ENCODE results near the gene ZNF808.
"Not testable (repeated sequence)": the region's sequence is repeated elsewhere in the genome, so short reads cannot be mapped to it uniquely, and the experiment has no call there.

The ZNF808 gene

DNA sequence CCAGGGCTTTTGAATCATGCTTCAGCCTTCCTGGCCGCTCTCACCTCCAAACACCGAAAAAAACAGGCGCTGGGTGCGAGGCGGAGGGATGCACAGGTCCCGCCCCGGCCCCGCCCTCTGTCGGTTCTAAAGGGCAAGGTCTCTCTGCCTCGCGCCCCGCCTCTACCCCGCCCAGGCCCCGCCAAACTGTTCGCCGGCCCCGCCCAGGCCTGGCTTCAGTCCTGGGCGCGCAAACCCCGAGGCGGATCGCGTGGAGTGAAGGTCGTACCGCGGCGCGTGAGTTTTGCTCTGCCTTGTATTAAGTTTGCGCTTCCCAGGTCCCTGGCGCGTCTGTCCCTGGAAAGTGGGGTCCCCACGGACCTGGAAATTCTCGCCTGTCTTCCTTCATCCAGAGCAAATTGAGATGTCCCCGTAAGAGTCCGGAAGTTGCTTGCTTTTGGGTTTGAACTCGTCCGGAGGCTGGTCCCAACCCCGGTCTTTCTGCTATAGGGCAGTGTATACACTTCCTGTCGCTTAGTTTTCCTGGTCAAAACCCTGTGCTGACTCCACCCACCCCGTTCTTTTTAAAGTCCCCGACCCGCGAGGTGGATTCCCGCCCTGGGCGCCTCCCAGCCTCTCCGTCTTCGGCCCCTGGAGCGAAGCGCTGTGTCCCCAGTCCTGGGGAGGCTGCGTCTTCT is 8.4 kb downstream of the ZNF808 start:
- peak in 48 of 51 donors; percentile 3 to 78 (median 42) for DNase-seq

DNA sequence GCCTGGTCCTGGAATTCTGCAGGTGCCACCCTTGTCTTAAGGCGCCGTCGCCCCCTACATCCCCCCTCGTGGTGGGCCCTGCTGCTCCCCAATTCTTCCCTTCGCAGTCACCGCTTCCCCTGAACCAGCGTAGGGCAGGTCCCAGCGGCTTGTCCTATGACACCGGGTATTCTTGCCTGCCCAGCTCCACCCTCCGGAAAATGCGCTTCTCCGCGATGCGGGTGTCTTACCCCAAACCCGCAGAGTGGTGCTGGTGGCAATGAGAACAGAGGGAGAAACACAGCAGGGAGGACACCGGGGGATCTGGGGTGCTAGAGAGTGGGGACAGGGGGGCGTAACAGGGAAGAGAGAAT is 9.0 kb downstream of the ZNF808 start:
- DNase-seq, result peak in 5 of 51 donors; percentile 1 to 23 (median 10)

DNA sequence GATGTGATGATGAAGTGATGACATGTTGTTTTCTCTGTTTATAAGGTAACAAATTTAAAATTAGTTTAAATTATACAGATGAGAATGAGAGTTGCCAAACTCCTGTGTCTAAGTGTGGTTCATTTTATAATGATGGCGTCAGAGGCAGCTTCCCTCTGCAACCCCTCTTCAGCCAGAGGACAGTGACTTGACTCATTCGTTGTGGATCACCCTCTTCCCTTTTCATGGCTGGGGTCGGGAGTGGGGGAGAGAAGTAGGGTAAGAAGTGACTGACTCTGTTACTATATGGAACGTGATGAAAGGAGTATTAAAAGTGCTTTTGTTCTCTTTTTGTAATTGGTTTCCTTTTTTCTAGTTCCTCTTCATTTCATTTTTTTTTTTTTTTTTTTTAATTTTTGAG is 11.3 kb downstream of the ZNF808 start:
- not testable (repeated sequence) for DNase-seq

DNA sequence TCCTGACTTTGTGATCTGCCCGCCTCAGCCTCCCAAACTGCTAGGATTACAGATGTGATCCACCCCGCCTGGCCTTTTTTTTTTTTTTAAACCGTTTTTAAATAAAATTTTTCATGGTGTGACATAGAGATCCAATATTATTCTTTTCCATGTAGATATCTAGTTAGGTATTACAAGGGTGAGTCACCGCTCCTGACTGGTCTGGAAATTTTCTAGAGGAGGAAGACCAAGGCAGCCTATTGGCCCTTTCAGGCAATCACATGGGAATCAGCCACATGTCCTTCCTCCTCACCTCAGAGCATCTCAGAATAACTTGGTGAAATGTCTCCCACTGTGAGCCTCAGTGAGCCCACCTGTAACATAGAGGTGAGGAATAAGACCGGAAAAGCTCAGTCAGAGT is 13.7 kb downstream of the ZNF808 start:
- not testable (repeated sequence) for DNase-seq

DNA sequence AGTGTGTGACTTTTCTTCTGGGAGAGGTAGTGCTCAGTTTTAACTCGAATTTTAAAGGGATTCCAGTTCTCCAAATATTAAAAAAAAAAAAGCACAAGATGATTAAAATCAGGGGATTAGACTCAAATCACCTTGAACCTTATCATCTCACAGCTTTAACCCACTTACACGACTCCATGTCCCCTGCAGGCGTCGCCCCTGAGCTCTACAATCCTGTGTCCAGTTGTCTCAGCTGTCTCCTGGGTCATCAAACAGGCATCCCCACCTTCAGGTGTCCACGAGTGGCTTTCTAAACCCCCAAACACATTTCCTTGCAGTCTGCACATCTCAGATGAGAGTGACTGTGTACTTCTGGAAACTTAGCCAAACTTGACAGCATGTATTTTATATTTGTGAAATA is 14.1 kb downstream of the ZNF808 start:
- DNase-seq, result no peak

DNA sequence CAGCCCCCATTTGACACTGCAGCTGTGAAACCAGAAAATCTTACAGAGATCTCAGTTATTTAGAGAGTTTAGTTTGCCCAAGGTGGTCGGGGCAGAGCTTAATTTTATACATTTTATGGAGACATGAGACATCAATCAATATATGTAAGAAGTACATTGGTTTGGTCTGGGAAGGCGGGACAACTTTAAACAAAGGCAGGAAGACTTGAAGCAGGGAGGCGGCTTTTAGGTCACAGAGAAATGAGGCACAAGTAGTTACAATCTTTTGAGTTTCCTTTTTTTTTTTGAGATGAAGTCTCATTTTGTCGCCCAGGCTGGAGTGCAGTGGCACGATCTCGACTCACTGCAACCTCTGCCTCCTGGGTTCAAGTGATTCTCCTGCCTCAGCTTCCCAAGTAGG is 15.1 kb downstream of the ZNF808 start:
- DNase-seq, result not testable (repeated sequence)

DNA sequence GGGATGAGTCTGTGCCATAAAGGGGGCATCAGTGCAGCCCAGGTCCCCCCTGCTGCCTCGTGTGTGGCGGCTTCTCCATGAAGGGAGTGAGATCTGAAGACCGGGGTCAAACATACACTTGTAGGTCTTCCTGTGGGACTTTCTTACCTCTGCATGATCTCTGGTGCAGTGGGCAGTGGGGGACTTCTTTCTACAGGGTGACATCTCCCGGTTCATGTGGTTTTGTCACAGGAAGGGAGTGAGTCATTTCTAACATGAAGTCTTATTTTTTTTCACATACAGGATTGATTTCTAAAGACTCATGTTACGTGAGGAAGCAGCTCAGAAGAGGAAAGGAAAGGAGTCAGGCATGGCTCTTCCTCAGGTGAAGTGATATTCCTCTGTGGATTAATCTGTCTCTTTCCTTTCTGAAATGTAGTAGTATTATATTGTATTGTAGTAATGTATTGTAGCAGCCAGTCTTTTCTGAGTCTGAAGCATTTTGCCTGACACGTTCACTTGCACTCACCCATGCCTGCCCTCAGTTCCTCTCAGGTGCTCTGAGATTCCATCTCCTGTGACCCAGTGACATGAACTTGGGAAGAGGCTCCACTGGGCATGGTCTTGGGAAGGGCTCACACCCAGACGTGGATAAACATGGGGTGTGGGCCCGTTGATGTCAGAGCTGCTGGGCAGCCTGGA is 15.7 kb downstream of the ZNF808 start:
- no peak for DNase-seq

DNA sequence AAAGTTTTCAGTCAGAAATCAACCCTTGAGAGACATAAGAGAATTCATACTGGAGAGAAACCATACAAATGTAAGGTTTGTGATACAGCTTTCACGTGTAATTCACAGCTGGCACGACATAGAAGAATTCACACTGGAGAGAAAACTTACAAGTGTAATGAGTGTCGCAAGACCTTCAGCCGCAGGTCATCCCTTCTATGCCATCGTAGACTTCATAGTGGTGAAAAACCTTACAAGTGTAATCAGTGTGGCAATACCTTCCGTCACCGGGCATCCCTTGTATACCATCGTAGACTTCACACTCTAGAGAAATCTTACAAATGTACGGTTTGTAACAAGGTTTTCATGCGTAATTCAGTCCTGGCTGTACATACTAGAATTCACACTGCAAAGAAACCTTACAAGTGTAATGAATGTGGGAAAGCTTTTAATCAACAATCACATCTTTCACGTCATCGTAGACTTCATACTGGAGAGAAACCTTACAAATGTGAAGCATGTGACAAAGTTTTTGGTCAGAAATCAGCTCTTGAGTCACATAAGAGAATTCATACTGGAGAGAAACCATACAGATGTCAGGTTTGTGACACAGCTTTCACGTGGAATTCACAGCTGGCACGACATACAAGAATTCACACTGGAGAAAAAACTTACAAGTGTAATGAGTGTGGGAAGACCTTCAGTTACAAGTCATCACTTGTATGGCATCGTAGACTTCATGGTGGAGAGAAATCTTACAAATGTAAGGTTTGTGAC is 26.9 kb downstream of the ZNF808 start:
- no peak for DNase-seq

DNA sequence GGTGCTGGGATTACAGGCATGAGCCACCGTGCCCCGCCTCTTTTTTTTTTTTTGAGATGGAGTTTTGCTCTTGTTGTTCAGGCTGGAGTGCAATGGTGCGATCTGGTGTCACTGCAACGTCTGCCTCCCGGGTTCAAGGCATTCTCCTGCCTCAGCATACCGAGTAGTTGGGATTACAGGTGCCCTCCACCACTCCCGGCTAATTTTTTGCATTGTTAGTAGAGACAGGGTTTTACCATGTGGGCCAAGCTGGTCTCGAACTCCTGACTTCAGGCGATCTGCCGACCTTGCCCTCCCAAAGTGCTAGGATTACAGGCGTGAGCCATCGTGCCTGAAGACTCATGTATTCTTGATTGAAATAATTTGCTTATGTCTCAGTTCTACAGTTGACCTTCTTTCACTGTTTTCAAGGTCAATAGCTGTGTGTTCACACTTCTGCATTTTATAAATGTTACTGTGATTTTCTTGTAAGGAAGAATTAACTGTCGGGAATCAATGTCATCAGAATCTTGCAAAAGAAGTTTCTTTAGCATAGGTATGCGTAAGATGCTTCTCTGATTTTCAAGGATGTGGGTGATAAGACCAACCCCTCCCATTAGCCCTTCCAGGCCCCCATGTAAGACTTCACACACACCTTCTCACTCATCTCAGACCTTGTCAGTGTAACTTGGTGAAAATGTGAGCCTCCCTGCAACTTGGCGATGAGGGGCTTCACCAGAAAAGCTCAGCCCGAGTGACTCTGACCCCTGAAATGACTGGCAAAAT is 29.9 kb downstream of the ZNF808 start:
- no peak for DNase-seq

DNA sequence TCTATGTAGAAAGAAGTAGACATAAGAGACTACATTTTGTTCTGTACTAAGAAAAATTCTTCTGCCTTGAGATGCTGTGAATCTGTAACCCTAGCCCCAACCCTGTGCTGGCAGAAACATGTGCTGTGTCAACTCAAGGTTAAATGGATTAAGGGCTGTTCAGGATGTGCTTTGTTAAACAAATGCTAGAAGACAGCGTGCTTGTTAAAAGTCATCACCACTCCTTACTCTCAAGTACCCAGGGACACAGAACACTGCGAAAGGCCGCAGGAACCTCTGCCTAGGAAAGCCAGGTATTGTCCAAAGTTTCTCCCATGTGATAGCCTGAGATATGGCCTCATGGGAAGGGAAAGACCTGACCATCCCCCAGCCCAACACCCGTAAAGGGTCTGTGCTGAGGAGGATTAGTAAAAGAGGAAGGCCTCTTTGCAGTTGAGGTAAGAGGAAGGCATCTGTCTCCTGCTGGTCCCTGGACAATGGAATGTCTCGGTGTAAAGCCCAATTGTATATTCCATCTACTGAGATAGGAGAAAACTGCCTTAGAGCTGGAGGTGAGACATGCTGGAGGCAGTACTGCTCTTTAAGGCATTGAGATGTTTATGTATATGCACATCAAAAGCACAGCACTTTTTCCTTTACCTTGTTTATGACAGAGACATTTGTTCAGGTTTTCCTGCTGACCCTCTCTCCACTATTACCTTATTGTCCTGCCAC is 31.4 kb downstream of the ZNF808 start:
- DNase-seq, result not testable (repeated sequence)

DNA sequence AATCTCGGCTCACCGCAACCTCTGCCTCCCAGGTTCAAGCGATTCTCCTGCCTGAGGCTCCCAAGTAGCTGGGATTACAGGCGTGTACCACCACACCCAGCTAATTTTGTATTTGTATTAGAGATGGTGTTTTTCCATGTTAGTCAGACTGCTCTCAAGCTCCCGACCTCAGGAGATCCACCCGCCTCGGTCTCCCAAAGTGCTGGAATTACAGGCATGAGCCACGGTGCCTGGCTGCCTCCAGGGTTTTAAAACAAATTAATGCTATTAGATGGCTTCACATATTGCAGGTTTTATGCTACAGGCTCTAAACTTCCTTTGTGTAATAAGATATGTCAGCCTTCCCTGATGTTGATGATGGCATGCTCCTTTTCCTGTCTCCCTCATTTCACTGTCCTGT is 34.1 kb downstream of the ZNF808 start:
- not testable (repeated sequence) for DNase-seq

DNA sequence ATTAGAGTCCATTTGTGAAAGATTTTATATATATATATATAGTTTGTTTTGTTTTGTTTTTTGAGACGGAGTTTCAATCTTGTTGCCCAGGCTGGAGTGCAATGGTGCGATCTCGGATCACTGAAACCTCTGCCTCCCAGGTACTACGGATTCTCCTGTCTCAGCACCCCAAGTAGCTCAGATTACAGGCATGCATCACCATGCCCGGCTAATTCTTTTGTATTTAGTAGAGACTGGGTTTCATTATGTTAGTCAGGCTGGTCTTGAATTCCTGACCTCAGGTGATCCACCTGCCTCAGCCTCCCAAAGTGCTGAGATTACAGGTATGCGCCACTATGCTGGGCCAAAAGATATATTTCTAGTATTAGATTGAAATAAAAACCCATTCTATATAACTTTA is 38.7 kb downstream of the ZNF808 start:
- no peak for DNase-seq

DNA sequence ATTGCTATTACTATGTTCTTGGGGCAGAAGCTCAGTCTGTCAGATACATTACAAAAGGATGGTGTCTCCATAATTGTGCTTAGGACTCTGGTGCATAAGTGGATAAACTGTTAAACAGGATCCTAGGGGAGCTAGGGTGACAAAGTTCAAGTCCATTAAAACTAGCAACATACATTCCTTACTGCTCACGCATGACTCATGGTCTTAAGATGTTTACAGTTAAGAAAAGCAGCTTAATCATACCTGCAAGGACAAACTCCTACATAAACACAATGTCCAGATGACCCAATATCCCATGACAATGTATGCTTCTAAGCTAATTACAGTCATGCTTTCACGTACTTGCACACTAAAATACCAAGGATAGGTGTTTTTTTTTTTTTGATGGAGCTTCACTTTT is 39.1 kb downstream of the ZNF808 start:
- no peak for DNase-seq

DNA sequence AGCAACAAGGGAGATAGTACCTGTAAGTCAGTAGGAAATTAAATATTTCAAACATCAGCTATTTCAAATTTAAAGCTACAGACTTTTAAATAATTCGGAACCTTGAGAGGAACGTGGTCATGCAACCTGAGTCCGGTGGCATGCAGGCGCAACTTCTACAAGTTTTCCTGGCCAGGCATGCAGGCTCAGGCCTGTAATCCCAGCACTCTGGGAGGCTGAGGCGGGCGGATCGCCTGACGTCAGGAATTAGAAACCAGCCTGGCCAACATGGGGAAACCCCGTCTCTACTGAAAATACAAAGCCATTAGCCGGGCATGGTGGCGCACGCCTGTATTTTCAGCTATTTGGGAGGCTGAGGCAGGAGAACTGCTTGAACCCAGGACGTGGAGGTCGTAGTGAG is 40.5 kb downstream of the ZNF808 start:
- DNase-seq, result no peak

DNA sequence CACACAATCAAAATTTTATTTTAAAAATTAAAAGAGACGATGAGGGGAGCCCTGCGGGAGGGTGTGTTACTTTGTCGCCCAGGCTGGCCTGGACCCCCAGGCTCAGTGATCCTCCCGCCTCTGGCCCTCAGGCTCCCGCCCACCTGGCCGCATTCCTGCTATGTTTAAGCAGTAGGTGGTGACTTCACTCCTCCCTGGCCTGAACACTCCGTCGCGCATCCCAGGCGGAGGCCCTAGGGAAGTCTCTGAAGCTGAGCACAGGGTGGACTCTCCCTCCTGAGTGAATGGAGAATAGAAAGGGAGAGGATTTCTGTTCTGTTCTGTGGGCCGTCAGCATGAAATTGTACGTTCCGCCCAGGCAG is 42.2 kb downstream of the ZNF808 start:
- DNase-seq, result peak in 8 of 51 donors; percentile 18 to 71 (median 42)

DNA sequence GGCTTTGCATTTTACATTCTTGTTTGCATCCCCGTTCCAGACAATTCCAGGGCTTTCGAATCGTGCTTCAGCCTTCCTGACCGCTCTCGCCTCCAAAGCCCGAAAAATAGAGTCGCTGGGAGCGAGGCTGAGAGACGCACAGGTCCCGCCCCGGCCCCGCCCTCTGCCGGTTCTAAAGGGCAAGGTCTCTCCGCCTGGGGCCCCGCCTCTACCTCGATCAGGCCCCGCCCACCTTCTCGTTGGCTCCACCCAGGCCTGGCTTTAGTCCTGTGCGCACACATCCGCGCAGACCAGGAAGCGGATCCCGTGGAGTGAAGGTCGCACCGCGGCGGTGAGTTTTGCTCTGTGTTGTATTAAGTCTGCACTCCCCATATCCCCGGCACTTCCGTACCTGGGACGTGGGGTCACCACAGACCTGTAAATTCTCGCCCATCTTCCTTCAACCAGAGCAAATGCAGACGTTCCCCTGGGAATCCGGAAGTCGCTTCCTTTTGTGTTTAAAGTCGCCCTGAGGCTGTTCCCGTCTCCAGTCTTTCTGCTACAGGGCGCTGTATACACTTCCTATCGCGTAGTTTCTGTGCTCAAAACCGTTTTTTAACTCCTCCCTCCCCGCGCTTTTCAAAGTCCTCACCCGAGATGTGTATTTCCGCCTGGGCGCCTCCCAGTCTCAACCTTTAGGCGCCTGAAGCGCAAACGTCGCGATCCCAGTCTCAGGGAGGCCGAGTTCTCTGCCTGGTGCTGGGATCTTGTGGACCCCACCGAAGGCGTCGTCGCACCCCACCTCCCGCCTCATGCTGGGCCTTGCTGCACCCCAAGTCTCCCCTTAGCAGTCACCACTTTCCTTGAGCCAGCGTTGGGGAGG is 42.8 kb downstream of the ZNF808 start, which contains the start of gene ZNF701:
ZNF701 (plus strand) TSS at position 288 of the 862 bp plus-strand sequence. CDS start 3,861 bp downstream, outside the sequence.
- peak; percentile 34 to 96 (median 90) for DNase-seq

DNA sequence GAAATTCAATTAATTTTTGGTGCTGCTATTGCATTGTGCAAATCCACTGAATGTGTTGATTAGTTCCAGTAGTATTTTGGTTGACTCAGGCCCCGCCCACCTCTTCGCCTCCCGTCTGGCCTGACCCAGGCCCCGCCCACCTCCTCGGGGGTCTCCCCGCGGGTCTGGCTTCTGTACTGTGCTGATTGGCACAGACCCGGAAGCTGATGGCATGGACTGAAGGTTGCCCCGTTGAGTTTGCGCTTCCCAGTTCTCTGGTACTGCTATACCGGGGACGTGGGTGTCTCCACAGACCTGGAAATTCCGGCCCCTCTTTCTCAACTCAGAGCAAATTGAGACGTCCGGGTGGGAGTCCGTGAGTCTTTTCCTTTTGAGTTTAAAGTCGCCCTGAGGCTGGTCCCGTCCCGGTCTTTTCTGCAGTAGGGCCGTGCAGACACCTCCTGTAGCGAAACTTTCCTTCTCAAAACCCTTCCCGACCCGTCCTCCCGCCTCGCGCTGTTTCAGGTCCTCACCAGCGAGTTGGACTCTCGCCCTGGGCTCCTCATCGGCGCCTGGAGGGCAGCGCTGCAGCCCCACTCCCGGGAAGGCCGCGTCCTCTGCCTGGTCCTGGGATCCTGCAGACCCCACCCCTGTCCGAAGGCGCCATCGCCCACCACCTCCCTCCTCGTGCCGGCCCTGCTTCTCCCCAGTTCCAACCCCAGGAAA is 57.4 kb downstream of the ZNF808 start:
- DNase-seq, result no peak

DNA sequence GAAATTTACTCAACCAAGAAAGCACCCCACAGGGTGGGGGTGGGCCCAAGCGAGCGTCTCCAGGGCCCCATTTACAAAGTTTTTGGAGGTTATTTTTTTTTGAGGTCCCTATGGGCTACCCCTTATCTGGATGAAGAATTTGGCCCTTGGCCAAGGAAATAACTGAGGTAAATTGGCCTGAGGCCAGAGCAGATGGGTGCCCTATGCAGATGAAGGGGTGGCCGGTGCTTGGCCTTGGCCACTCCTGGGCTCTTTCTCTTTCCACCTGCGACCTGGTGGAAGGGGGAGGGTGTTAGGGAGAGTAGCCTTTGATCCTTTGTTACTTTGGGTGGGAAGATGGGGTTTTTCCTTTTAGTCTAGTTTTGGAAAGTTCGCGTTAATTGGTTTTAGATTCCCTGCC is 58.1 kb downstream of the ZNF808 start:
- no peak for DNase-seq

DNA sequence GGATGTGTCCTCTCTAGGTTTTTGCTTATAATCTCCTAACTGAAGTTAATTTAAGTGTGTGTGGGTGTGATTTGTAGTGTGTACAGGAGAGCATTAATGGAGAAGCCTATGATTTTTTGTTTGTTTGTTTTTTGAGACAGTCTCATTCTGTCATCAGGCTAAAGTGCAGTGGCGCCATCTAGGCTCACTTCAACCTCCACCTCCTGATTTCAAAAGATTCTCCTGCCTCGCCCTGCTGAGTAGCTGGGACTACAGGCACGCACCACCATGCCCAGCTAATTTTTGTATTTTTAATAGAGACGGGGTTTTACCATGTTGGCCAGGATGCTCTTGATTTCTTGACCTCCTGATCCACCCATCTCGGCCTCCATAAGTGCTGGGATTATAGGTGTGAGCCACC is 63.3 kb downstream of the ZNF808 start:
- DNase-seq, result no peak
